AML-193 (cell line): ENCODE results near the gene CDH4.

Source experiments
- DNase-seq, 2 experiments: peaks; one replicate each; lab custom pipeline; 2025; lab: John Stamatoyannopoulos, UW

The CDH4 gene

DNA sequence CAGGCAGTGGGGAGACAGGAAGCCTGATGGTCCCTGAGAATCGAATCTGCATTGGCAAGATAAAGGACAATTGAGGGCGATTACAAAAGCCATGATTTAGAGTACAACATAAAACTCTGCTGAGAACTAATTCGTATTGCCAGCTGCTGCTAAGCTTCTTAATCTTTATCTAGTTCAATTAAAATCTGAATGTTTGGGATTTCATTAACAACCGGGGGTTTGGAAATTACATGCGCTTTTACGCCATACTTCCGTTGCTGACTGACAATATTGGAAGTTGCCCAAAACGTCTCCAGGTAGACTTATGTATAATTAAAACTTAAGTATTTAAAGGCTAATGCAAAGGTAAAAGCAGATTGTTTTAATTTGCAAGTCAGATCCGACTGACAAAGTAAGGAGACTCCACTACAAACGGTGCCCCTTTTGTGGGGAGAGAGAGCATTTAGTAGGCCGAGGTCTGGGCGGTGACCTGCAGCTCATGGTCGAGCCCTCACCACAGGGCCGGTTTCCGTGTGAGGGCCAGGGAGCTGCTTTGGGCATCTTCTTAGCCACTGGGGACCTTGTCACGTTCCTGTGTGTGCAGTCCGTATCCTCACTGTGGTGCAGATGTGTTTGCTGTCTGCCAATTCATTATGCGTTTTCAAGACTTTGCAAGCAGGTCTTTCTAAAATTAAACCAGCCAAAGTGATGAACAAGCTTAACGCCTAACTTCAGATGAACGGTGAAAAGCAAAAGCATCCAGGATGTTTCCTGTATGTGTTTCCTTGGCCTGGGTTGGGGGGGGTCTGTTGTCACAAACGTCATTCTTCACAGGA lies 49.9 kb downstream of the CDH4 start:
- DNase-seq, result no peak

DNA sequence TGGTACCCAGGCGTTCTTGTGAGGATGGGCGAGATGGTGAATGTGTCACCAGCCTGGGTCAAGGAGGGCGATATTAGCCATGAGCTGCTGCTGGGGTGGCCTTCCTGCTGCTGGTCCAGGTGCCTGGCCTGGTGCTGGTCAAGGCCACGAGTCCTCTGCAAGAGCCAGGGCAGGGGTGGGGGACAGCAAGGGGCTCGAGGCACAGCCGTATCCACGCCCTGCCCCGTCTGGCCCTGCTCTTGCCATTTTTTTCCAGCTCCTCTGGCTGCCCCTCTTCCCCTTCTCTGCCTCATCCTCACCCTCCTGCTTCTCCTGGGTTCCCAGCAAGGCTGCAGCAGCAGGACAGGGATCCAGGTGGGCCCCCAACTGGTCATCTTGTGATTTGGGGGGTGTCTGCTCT lies 51.2 kb downstream of the CDH4 start:
- DNase-seq, result no peak

DNA sequence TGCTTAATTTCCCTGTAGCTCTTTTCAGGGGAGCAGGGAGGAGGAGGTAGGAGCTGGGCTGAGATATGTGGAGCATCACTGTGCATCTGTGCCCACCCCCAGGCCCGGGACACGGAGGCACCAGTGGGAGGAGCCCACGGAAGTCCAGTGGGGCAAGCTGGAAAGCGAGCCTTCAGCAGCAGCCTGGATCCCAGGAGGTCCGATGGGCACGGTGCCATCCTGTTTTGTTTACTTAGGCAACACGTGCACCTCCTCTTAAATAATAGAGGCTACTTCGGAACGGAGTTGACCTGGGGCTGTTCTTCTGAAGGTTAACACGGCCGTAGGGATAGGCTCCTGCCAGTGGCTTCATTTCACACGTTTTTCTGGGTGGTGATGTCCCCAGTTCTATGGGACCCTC lies 51.6 kb downstream of the CDH4 start:
- DNase-seq, result no peak

DNA sequence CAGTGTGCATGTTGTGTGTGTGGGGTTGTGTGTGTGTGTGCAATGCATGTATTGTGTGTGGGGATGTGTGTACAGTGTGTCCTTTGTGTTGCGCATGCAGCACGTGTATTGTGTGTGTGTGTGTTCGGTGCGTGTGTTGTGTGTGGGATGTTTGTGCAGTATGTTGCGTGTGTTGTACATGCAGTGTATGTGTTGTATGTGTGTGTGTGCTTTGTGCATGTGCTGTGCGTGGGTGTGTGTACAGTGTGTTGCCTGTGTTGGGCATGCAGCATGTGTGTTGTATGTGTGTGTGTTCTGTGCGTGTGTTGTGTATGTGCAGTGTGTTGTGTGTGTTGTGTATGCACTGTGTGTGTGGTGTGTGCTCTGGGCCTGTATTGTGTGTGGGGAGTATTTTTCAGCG lies 52.7 kb downstream of the CDH4 start:
- no peak for DNase-seq

- no peak for DNase-seq
These were observed 54.9 kb downstream of the CDH4 start for GRCh38 chr20:61306937-61307475.

DNA sequence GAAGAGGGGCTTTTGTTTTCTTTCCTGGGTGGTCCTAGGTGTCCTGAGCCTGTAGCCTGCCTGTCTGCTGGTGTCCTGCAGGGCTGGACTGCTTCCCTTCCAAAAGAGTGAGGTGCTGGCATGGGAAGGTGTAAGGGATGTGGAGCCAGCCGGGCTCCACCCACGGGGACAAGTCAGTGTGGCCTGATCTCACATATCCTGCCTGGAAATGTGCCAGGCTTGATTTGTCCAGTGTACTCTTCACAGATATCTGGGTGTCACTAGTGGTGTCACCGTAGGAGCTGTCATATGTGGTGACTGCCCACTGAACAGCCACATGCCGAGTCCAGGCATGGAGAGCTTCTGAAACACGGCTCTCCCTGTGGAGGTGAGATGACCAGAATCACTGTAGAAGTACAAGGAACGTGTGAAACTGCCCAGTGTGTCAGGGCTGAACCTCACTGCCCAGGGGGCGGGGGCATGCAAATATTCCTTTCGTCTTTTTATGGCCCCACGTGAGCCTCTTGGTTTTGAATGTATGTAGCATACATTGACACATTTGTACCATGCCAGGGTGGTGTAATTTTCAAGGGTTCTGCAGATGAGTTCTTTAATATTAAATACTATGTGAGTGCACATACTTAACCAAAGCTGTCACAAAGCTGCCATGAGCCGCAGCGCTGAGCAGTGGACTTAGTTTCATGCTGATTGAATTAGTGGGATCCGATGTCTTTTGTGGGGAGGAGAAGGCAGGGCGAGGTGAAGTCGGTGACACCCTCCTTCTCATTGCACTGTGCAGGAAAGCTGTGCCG lies 55.8 kb downstream of the CDH4 start:
- no peak for DNase-seq

DNA sequence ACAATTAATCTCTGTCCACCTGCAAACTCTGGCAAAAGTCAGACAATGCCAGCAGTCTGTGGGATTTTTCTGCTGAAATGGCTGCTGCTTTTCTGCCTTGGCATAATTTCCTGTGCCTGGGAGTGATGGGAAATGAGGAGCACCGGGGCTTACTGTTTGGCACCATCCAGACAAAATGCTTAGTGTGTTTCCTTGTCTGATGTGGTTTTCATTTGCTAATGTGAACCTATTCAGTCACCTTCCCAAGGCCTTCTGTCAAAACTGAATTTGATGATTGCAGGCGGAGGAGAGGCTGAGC lies 56.4 kb downstream of the CDH4 start:
- DNase-seq, result no peak

- no peak for DNase-seq
These were observed 58.9 kb downstream of the CDH4 start for GRCh38 chr20:61310954-61311353.

DNA sequence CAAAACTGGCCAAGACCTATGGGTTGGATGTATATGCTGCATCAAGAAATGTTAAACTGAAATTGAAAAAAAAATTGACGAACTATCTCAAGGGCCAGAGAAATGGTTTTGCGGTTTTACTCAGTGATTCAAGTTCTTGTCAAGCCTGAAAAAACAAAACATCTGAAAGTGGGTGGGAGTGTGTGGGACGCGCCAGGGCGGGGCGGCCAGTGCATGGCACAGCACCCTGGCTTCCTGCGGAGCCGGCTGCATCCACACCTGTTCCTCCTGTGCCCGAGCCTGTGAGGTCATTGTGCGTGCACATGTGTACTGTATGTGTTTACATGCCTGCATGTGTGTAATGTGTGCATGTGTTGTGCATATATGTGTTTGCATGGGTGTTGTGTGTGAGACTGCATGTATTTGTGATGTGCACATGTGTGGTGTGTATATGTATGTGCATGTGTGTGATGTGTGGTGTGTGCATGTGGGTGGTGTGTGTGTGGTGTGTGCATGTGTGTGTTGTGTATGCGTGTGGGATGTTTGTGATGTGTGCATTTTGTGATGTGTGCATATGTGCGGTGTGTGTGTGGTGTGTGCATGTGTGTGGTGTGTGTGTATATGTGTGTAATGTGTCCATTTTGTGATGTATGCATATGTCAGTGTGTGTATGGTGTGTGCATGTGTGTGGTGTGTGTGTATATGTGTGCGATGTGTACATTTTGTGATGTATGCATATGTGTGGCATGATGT lies 59.8 kb downstream of the CDH4 start:
- no peak for DNase-seq

- DNase-seq, result no peak
These were observed 60.9 kb downstream of the CDH4 start for GRCh38 chr20:61312925-61313324.

- DNase-seq, result no peak
These were observed 61.3 kb downstream of the CDH4 start for GRCh38 chr20:61313396-61313795.

DNA sequence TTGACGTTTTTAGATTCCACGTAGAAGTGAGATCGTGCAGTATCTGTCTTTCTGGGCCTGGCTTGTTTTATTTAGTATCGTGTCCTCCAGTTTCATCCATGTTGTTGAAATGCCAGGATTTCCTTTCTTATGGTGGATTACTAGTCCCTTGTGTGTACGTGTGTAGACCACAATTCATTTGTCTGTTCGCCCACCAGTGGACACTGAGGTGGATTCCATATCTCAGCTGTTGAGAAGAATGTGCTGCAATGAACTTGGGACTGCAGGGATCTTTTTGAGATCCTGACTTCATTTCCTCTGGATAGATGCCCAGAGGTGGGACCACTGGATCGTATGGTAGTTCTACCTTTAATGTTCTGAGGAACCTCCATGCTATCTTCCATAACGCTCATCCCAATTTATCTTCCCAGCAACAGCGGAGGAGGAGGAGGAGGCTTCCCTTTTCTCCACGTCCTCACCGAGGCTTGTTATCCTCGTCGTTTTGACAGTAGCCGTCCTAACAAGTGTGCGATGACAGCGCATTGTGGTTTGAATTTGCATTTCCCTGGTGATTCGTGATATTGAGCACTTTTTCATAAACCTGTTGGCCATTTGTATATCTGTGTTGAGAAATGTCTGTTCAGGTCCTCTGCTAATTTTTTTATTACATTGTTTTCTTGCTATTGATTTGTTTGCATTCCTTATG lies 62.4 kb downstream of the CDH4 start:
- no peak for DNase-seq

DNA sequence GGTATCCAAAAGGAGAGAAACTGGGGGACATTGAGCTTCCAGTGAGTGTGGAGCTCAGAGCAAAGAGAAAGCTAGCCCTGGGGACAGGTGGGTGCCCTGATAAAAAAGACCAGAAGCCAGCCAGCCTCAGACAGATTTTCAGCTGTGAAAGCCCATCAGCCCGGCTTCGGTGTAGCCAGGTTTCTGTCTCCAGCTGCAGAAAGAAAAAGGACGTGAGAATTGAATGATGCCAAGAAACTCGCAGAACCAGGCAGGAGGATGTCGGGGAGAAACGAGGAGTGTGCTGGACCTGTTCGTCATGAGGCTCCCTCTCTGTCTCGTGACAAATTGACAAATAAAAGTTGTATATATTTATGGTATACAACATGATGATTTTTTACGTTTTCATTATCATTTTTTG lies 63.3 kb downstream of the CDH4 start:
- no peak for DNase-seq

DNA sequence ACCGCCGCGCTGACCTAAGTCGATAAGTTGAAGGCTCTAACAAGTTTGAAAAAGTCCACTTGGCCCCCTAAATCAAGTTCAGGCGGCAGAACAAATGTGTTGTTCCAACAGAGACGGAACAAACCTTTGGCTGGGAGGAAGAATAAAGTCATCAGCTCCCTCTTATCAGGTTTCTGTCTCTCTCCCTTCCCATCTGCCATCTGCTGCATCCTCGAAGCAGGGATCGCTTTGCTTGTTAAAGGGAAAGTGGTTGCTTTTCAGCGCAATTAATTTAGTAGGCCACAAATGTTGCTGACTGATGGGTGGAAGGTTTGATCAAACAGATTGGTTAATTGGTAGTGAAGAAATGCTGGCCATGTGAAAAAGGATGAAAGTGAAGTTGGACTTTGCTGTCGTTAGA lies 64.3 kb downstream of the CDH4 start:
- DNase-seq, result no peak

- no peak for DNase-seq
These were observed 66.0 kb downstream of the CDH4 start for GRCh38 chr20:61317966-61318530.

DNA sequence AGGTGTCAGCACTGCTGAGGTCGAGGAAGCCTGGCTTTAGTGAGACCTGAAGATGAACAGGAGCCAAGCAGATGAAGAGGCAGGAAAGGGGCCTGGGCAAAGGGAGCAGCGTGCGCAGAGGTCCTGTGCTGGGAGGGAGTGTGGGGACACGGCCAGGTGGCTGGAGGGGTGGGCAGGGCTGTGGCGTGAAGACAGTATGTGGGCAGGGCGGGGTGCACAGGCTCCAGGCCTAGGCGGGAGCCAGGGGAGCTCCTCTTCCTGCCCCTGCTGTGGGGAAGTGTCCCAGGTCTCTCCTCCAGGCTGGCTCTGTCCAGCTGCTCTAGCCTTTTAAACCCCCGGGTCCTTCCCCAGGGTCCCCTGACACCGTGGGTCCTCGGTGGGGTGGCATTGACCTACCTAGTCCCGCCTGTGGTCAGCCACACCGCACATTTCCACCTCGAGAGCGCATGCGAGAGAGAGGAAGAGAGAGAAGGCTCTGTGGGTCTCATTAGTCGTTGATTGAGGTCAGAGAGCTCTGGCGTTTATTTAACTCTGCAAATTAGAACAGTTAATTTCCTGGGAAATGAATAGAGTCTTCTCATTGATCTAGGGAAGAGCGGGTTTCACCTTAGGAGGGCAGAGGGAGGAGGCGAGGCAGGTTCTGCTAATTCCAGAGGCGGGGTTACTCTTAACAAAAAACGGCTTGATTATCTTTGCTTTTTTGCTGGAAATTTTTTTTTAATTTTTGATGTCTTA lies 68.8 kb downstream of the CDH4 start:
- DNase-seq, result no peak

GRCh38 chr20:61321481-61321880 lies 69.4 kb downstream of the CDH4 start:
- DNase-seq, result no peak

GRCh38 chr20:61322151-61322865 lies 70.2 kb downstream of the CDH4 start:
- no peak for DNase-seq

- no peak for DNase-seq
These were observed 72.8 kb downstream of the CDH4 start for GRCh38 chr20:61324906-61325305.

- DNase-seq, result no peak
These were observed 73.7 kb downstream of the CDH4 start for GRCh38 chr20:61325718-61326117.
